Testis (tissue), 2 donors: ENCODE results near the gene ARL17B.
"Not testable (repeated sequence)": the region's sequence is repeated elsewhere in the genome, so short reads cannot be mapped to it uniquely, and the experiment has no call there.

Source experiments
- POLR2A ChIP-seq: fragments of 450-650 bp; IDR thresholded peaks from one replicate; pipeline ENCODE4 v1.6.1; 2017; ENCODE audit warnings: antibody characterized with exemption, mild to moderate bottlenecking, moderate library complexity
- TF ChIP-seq, protein P1 (sequence below), 3 experiments: fragments of 450-650 bp in 2 of 3; fragments of 200-600 bp in 1 of 3; sonication (generic) in 1 of 3; IDR thresholded peaks; one replicate each; pipeline ENCODE4 v1.5.1; 2016 to 2019; ENCODE audit warnings: antibody characterized with exemption in 3 of 3, mild to moderate bottlenecking in 2 of 3, moderate library complexity in 1 of 3

DNA sequence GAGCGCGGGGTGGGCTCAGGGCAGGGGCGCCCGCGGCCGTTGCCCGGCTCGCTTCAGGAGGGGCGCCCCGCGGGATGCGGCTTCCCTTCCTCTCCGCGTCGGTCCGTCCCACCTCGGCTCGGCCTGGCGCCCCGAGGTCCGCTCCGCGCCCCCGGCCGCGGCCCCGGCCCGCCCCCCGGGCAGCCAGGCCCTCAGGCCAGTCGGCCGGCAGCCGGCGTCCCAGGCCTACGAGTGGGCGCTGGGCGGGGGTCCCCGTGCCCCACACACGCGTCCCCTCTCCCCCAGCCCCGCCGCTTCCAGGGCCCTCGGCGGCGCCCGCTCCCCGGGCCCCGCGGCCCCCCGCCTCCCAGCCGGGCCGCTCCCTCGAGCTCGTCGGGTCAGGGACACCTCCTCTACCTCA is 136.7 kb downstream of the ARL17B start:
- TF ChIP-seq, protein P1, sequence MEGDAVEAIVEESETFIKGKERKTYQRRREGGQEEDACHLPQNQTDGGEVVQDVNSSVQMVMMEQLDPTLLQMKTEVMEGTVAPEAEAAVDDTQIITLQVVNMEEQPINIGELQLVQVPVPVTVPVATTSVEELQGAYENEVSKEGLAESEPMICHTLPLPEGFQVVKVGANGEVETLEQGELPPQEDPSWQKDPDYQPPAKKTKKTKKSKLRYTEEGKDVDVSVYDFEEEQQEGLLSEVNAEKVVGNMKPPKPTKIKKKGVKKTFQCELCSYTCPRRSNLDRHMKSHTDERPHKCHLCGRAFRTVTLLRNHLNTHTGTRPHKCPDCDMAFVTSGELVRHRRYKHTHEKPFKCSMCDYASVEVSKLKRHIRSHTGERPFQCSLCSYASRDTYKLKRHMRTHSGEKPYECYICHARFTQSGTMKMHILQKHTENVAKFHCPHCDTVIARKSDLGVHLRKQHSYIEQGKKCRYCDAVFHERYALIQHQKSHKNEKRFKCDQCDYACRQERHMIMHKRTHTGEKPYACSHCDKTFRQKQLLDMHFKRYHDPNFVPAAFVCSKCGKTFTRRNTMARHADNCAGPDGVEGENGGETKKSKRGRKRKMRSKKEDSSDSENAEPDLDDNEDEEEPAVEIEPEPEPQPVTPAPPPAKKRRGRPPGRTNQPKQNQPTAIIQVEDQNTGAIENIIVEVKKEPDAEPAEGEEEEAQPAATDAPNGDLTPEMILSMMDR (IDR thresholded peaks at IDR 0.05): not testable (repeated sequence)
- TF ChIP-seq POLR2A: not testable (repeated sequence)
